ENCODE measurements around the gene PCDHB14.
"Not testable (repeated sequence)": the region's sequence is repeated elsewhere in the genome, so short reads cannot be mapped to it uniquely, and the experiment has no call there.

PCDHB14 gene

DNA sequence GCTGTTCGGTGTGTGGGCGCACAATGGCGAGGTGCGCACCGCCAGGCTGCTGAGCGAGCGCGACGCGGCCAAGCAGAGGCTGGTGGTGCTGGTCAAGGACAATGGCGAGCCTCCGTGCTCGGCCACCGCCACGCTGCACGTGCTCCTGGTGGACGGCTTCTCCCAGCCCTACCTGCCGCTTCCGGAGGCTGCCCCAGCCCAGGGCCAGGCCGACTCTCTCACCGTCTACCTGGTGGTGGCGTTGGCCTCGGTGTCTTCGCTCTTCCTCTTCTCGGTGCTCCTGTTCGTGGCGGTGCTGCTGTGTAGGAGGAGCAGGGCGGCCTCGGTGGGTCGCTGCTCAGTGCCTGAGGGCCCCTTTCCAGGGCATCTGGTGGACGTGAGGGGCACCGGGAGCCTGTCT is 43.3 kb upstream of the PCDHB14 start:
- H2BK15ac ChIP-seq (replicated peaks; ENCODE audit: low read depth); H2AK5ac ChIP-seq (ENCODE audit: low read length); H3K36me3 ChIP-seq (ENCODE audit: control insufficient read depth, insufficient read depth, low read length); H2BK5ac ChIP-seq (ENCODE audit: low read length); H3K4me2 ChIP-seq (ENCODE audit: low read length); DNase-seq; H3K27me3 ChIP-seq (ENCODE audit: insufficient read depth, low read length, poor library complexity); H3K56ac ChIP-seq (ENCODE audit: low read length); H3K27ac ChIP-seq (ENCODE audit: low read depth, low read length); H4K8ac ChIP-seq (ENCODE audit: low read depth, low read length); H2BK120ac ChIP-seq (ENCODE audit: low read depth, low read length); H3K79me2 ChIP-seq (ENCODE audit: control insufficient read depth, insufficient read depth, low read length); H3K4me3 ChIP-seq (ENCODE audit: low read length); H3K79me1 ChIP-seq (ENCODE audit: low read length); H3K23ac ChIP-seq (ENCODE audit: low read length); H3K4me1 ChIP-seq (ENCODE audit: control insufficient read depth, low read depth, low read length); H3K18ac ChIP-seq (ENCODE audit: low read length); H3K4ac ChIP-seq (ENCODE audit: low read depth, low read length); H3K9ac ChIP-seq (ENCODE audit: low read length); H4K5ac ChIP-seq (ENCODE audit: low read length): not testable (repeated sequence)
- no CpG with 5 or more reads among the region's 32 CpGs for WGBS (ENCODE audit: extremely low coverage, insufficient coverage, low lambda C conversion rate)

DNA sequence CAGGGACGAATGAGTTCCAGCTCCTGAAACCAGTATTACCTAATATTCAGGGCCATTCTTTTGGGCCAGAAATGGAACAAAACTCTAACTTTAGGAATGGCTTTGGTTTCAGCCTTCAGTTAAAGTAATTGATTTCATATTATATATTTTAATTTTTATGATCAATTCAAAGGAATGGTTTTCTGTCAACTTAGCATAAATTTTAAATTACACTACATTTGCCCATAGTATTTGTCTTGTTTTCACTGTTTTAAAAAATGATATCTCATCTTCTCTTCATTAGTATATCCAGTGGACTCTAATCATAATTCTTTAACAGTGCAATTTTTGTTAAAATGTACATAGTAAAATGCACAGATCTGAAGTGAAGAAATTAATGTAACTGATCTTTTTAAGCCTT is 42.8 kb upstream of the PCDHB14 start:
- no peak overlapping the region for H3K9ac ChIP-seq (ENCODE audit: low read length)
- H2BK5ac ChIP-seq (ENCODE audit: low read length) = no peak overlapping the region
- no peak overlapping the region for H4K5ac ChIP-seq (ENCODE audit: low read length)
- no peaks in the 10 kb centered on the region for H3K79me2 ChIP-seq (ENCODE audit: control insufficient read depth, insufficient read depth, low read length)
- H3K4me2 ChIP-seq (ENCODE audit: low read length) = no peak overlapping the region
- no peaks in the 10 kb centered on the region for H3K27me3 ChIP-seq (ENCODE audit: insufficient read depth, low read length, poor library complexity)
- DNase-seq = no peak
- no peak overlapping the region for H4K8ac ChIP-seq (ENCODE audit: low read depth, low read length)
- no peak overlapping the region for H3K4me3 ChIP-seq (ENCODE audit: low read length)
- H3K36me3 ChIP-seq (ENCODE audit: control insufficient read depth, insufficient read depth, low read length) = no peaks in the 10 kb centered on the region
- H3K18ac ChIP-seq (ENCODE audit: low read length) = no peak overlapping the region
- H3K23ac ChIP-seq (ENCODE audit: low read length) = no peak overlapping the region
- H2BK15ac ChIP-seq (replicated peaks; ENCODE audit: low read depth) = no peak overlapping the region
- H2AK5ac ChIP-seq (ENCODE audit: low read length) = no peak overlapping the region
- no peaks in the 10 kb centered on the region for H3K79me1 ChIP-seq (ENCODE audit: low read length)
- H3K56ac ChIP-seq (ENCODE audit: low read length) = no peak overlapping the region
- H3K4me1 ChIP-seq (ENCODE audit: control insufficient read depth, low read depth, low read length) = no peaks in the 10 kb centered on the region
- H3K27ac ChIP-seq (ENCODE audit: low read depth, low read length) = no peak overlapping the region
- H3K4ac ChIP-seq (ENCODE audit: low read depth, low read length) = no peak overlapping the region
- no peak overlapping the region for H2BK120ac ChIP-seq (ENCODE audit: low read depth, low read length)
- no CpG with 5 or more reads among the region's 1 CpG for WGBS (ENCODE audit: extremely low coverage, insufficient coverage, low lambda C conversion rate)

DNA sequence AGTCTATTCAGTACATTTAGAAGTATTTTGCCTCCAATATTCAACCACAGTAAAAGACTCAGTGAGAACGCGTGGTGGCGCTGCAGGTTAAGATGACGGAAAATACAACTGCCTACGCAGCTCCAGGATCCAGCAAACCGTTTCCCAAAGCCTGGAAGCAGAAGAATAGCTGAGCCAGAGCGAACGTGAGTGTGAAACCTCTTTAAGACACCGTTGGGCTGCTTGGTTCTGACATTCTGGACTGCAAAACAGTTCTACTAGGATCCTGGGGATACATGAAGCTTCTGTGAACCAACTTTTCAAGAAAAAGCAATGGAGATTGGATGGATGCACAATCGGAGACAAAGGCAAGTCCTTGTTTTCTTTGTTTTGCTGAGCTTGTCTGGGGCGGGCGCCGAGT is 40.9 kb upstream of the PCDHB14 start, which contains the start of gene PCDHB16:
PCDHB16 (plus strand) TSS at position 140 of the 400 bp plus-strand sequence; CDS start at position 313, 173 bp downstream.
- no peak within 1 kb of the TSS for H3K4ac ChIP-seq (ENCODE audit: low read depth, low read length)
- no CpG with 5 or more reads among the region's 13 CpGs for WGBS (ENCODE audit: extremely low coverage, insufficient coverage, low lambda C conversion rate)
- peak within 1 kb of the TSS; percentile 73 for H3K9ac ChIP-seq (ENCODE audit: low read length)
- H3K27me3 ChIP-seq (ENCODE audit: insufficient read depth, low read length, poor library complexity) = no peaks in the 10 kb centered on the region
- H3K23ac ChIP-seq (ENCODE audit: low read length) = no peak within 1 kb of the TSS
- H3K4me2 ChIP-seq (ENCODE audit: low read length) = peak within 1 kb of the TSS; percentile 60
- no peaks in the 10 kb centered on the region for H3K36me3 ChIP-seq (ENCODE audit: control insufficient read depth, insufficient read depth, low read length)
- H3K79me2 ChIP-seq (ENCODE audit: control insufficient read depth, insufficient read depth, low read length) = no peaks in the 10 kb centered on the region
- no peak within 1 kb of the TSS for H2BK5ac ChIP-seq (ENCODE audit: low read length)
- no peaks in the 10 kb centered on the region for H3K79me1 ChIP-seq (ENCODE audit: low read length)
- peak; percentile 87 for DNase-seq
- no peak within 1 kb of the TSS for H4K8ac ChIP-seq (ENCODE audit: low read depth, low read length)
- no peak within 1 kb of the TSS for H2BK15ac ChIP-seq (replicated peaks; ENCODE audit: low read depth)
- no peak within 1 kb of the TSS for H2AK5ac ChIP-seq (ENCODE audit: low read length)
- peak within 1 kb of the TSS; percentile 83 for H3K56ac ChIP-seq (ENCODE audit: low read length)
- H3K18ac ChIP-seq (ENCODE audit: low read length) = peak within 1 kb of the TSS; percentile 6
- H2BK120ac ChIP-seq (ENCODE audit: low read depth, low read length) = no peak within 1 kb of the TSS
- no peak within 1 kb of the TSS for H3K27ac ChIP-seq (ENCODE audit: low read depth, low read length)
- H3K4me1 ChIP-seq (ENCODE audit: control insufficient read depth, low read depth, low read length) = no peaks in the 10 kb centered on the region
- H3K4me3 ChIP-seq (ENCODE audit: low read length) = peak within 1 kb of the TSS; percentile 55
- H4K5ac ChIP-seq (ENCODE audit: low read length) = no peak within 1 kb of the TSS

DNA sequence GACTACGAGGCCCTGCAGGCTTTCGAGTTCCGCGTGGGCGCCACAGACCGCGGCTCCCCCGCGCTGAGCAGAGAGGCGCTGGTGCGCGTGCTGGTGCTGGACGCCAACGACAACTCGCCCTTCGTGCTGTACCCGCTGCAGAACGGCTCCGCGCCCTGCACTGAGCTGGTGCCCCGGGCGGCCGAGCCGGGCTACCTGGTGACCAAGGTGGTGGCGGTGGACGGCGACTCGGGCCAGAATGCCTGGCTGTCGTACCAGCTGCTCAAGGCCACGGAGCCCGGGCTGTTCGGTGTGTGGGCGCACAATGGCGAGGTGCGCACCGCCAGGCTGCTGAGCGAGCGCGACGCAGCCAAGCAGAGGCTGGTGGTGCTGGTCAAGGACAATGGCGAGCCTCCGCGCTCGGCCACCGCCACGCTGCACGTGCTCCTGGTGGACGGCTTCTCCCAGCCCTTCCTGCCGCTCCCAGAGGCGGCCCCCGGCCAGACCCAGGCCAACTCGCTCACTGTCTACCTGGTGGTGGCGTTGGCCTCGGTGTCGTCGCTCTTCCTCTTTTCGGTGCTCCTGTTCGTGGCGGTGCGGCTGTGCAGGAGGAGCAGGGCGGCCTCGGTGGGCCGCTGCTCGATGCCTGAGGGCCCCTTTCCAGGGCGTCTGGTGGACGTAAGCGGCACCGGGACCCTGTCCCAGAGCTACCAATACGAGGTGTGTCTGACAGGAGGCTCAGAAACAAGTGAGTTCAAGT is 38.9 kb upstream of the PCDHB14 start:
- H2BK120ac ChIP-seq (ENCODE audit: low read depth, low read length); H3K27ac ChIP-seq (ENCODE audit: low read depth, low read length); H3K4me1 ChIP-seq (ENCODE audit: control insufficient read depth, low read depth, low read length); H2BK15ac ChIP-seq (replicated peaks; ENCODE audit: low read depth); DNase-seq; H3K23ac ChIP-seq (ENCODE audit: low read length); H3K79me2 ChIP-seq (ENCODE audit: control insufficient read depth, insufficient read depth, low read length); H3K36me3 ChIP-seq (ENCODE audit: control insufficient read depth, insufficient read depth, low read length); H3K18ac ChIP-seq (ENCODE audit: low read length); H3K9ac ChIP-seq (ENCODE audit: low read length); H2BK5ac ChIP-seq (ENCODE audit: low read length); H3K79me1 ChIP-seq (ENCODE audit: low read length); H4K5ac ChIP-seq (ENCODE audit: low read length); H3K27me3 ChIP-seq (ENCODE audit: insufficient read depth, low read length, poor library complexity); H3K4ac ChIP-seq (ENCODE audit: low read depth, low read length); H4K8ac ChIP-seq (ENCODE audit: low read depth, low read length); H3K56ac ChIP-seq (ENCODE audit: low read length); H3K4me2 ChIP-seq (ENCODE audit: low read length); H3K4me3 ChIP-seq (ENCODE audit: low read length); H2AK5ac ChIP-seq (ENCODE audit: low read length): not testable (repeated sequence)
- no CpG with 5 or more reads among the region's 69 CpGs for WGBS (ENCODE audit: extremely low coverage, insufficient coverage, low lambda C conversion rate)

DNA sequence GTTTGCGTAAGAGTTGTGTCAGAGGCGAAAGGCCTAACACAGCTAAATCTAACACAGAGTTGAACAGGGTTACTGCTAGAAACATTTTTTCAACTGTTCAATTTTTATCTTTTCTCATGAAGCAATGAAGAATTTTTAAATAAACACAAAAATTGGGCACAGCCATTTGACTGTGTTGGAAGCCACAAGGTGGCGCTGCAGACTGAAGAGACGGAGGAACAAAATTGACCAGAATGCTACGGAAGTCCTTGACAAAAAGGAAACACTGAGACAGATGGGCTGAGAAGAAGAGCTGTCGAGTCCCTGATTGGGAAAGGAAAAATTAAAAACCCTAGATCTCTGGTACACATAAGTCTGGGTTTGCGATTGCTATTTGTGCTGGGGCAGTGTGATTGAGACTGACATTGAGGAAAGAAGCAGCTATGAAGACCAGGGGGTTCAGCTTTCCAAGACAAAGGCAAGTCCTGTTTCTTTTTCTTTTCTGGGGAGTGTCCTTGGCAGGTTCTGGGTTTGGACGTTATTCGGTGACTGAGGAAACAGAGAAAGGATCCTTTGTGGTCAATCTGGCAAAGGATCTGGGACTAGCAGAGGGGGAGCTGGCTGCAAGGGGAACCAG is 36.1 kb upstream of the PCDHB14 start, which contains the start of gene PCDHB9:
PCDHB9 (plus strand) TSS at position 265 of the 616 bp plus-strand sequence; CDS start at position 423, 158 bp downstream.
- H2BK120ac ChIP-seq (ENCODE audit: low read depth, low read length) = no peak within 1 kb of the TSS
- H3K4ac ChIP-seq (ENCODE audit: low read depth, low read length) = no peak within 1 kb of the TSS
- H4K8ac ChIP-seq (ENCODE audit: low read depth, low read length) = peak within 1 kb of the TSS; percentile 39
- H3K9ac ChIP-seq (ENCODE audit: low read length) = peak within 1 kb of the TSS; percentile 8
- H3K23ac ChIP-seq (ENCODE audit: low read length) = no peak within 1 kb of the TSS
- no peaks in the 10 kb centered on the region for H3K79me2 ChIP-seq (ENCODE audit: control insufficient read depth, insufficient read depth, low read length)
- no peak within 1 kb of the TSS for H3K27ac ChIP-seq (ENCODE audit: low read depth, low read length)
- H3K27me3 ChIP-seq (ENCODE audit: insufficient read depth, low read length, poor library complexity) = no peaks in the 10 kb centered on the region
- no peak within 1 kb of the TSS for H3K56ac ChIP-seq (ENCODE audit: low read length)
- peak within 1 kb of the TSS; percentile 30 for H3K18ac ChIP-seq (ENCODE audit: low read length)
- no peak within 1 kb of the TSS for H2BK5ac ChIP-seq (ENCODE audit: low read length)
- no peak within 1 kb of the TSS for H2BK15ac ChIP-seq (replicated peaks; ENCODE audit: low read depth)
- H3K4me1 ChIP-seq (ENCODE audit: control insufficient read depth, low read depth, low read length) = no peaks in the 10 kb centered on the region
- no peak within 1 kb of the TSS for H2AK5ac ChIP-seq (ENCODE audit: low read length)
- H4K5ac ChIP-seq (ENCODE audit: low read length) = no peak within 1 kb of the TSS
- peak; percentile 73 for DNase-seq
- no peaks in the 10 kb centered on the region for H3K79me1 ChIP-seq (ENCODE audit: low read length)
- H3K36me3 ChIP-seq (ENCODE audit: control insufficient read depth, insufficient read depth, low read length) = no peaks in the 10 kb centered on the region
- no CpG with 5 or more reads among the region's 9 CpGs for WGBS (ENCODE audit: extremely low coverage, insufficient coverage, low lambda C conversion rate)
- H3K4me2 ChIP-seq (ENCODE audit: low read length) = no peak within 1 kb of the TSS
- no peak within 1 kb of the TSS for H3K4me3 ChIP-seq (ENCODE audit: low read length)
